A549 (cell line): ENCODE data around the gene EPB41L2. TPM values are rescaled to one million over a fixed set of nuclear protein-coding genes. Genes with fewer than 3 reads are reported as not detected.

Experiments
- ATAC-seq, 2 experiments: fragments of 200-7000 bp in 1 of 2; fragments of >200 bp in 1 of 2; cut with Nextera tagmentation in 1 of 2; cut with Tn5 transposase in 1 of 2; 3 replicates each; pipeline versions ENCODE4 v1.8.0 to v1.9.1; 2018 to 2020; ENCODE audit warnings: mild to moderate bottlenecking in 1 of 2, moderate library complexity in 1 of 2
- CTCF ChIA-PET: fragments of 300-600 bp; sonication (Branson Sonifier 250); formaldehyde crosslinking; extraction: SDS; loops from one replicate; lab custom pipeline; 2021; ENCODE audit warnings: antibody characterized with exemption, inconsistent platforms; lab: Yijun Ruan, JAX
- POLR2A ChIA-PET: fragments of 350-600 bp; formaldehyde crosslinking; extraction: SDS; loops from one replicate; lab custom pipeline; 2021; ENCODE audit warnings: antibody characterized with exemption, inconsistent platforms; lab: Yijun Ruan, JAX
- DNase-seq, 2 experiments: peaks; one replicate each; pipeline versions ENCODE4 v3.0.0 to v3.0.0-alpha.2; 2011 to 2016; ENCODE audit warnings: low read depth in 1 of 2, low spot score in 1 of 2
- FAIRE-seq: peaks from 2 replicates; lab custom pipeline; 2011; peaks lifted over from hg19 to GRCh38; lab: Jason Lieb, UNC
- H3K27ac ChIP-seq, 2 experiments: fragments of >200 bp; sonication (Bioruptor Twin); formaldehyde crosslinking; 3 replicates each; pipeline ENCODE4 v1.5.1; 2016 to 2017
- H3K4me1 ChIP-seq: fragments of >200 bp; sonication (Bioruptor Twin); formaldehyde crosslinking; 3 replicates; pipeline ENCODE4 v1.6.1; 2016
- H3K4me2 ChIP-seq: fragments of >200 bp; sonication (Bioruptor Twin); formaldehyde crosslinking; 3 replicates; pipeline ENCODE4 v1.6.1; 2016
- H3K4me3 ChIP-seq: fragments of >200 bp; sonication (Bioruptor Twin); formaldehyde crosslinking; 3 replicates; pipeline ENCODE4 v1.5.1; 2016
- H3K9me3 ChIP-seq: fragments of >200 bp; sonication (Bioruptor Twin); formaldehyde crosslinking; 3 replicates; pipeline ENCODE4 v1.6.1; 2016
- ATOH8 ChIP-seq: fragments of 250-450 bp; sonication (Bioruptor Pico); IDR thresholded peaks from 2 replicates; pipeline ENCODE4 v1.5.0; 2020; ENCODE audit warnings: low read depth, mild to moderate bottlenecking, moderate library complexity
- CBX2 ChIP-seq: fragments of 200-600 bp; sonication (generic); IDR thresholded peaks from 2 replicates; pipeline ENCODE4 v1.6.1; 2016; ENCODE audit warnings: low read depth, mild to moderate bottlenecking, borderline replicate concordance
- CEBPB ChIP-seq, 2 experiments: fragments of >200 bp in 1 of 2; sonication (Bioruptor Twin) in 1 of 2; formaldehyde crosslinking in 1 of 2; IDR thresholded peaks; 2 replicates each; pipeline ENCODE4 v1.6.1; 2012 to 2016
- EP300 ChIP-seq, 2 experiments: fragments of >200 bp; sonication (Bioruptor Twin); formaldehyde crosslinking; IDR thresholded peaks; 2 replicates in 1 of 2; 3 replicates in 1 of 2; pipeline ENCODE4 v1.6.1; 2016 to 2017
- ESRRA ChIP-seq: fragments of 150-350 bp; IDR thresholded peaks from 2 replicates; pipeline ENCODE4 v1.6.1; 2014; ENCODE audit warnings: mild to moderate bottlenecking, low read length, borderline replicate concordance
- GATA3 ChIP-seq: IDR thresholded peaks from 2 replicates; pipeline ENCODE4 v1.6.1; 2012; ENCODE audit warnings: borderline replicate concordance
- HEYL ChIP-seq: fragments of 250-450 bp; sonication (Bioruptor Pico); IDR thresholded peaks from 2 replicates; pipeline ENCODE4 v1.8.0; 2021; ENCODE audit warnings: mild to moderate bottlenecking, moderate library complexity
- HMGXB4 ChIP-seq: fragments of 250-450 bp; sonication (Bioruptor Pico); IDR thresholded peaks from 2 replicates; pipeline ENCODE4 v1.5.0; 2021; ENCODE audit warnings: mild to moderate bottlenecking, moderate library complexity, borderline replicate concordance
- HOXA7 ChIP-seq: fragments of 250-450 bp; sonication (Bioruptor Pico); IDR thresholded peaks from 2 replicates; pipeline ENCODE4 v1.5.0; 2020; ENCODE audit warnings: mild to moderate bottlenecking, moderate library complexity
- HOXB13 ChIP-seq: fragments of 250-450 bp; sonication (Bioruptor Pico); IDR thresholded peaks from 2 replicates; pipeline ENCODE4 v1.5.0; 2020; ENCODE audit warnings: low read depth, mild to moderate bottlenecking, moderate library complexity
- JUN ChIP-seq, 2 experiments: fragments of >200 bp; sonication (Bioruptor Twin); formaldehyde crosslinking; IDR thresholded peaks; 2 replicates in 1 of 2; 3 replicates in 1 of 2; pipeline ENCODE4 v1.6.1; 2016 to 2017
- KDM5A ChIP-seq: fragments of 200-600 bp; sonication (generic); IDR thresholded peaks from 2 replicates; pipeline ENCODE4 v1.6.1; 2016; ENCODE audit warnings: antibody characterized with exemption, mild to moderate bottlenecking
- MAFK ChIP-seq: fragments of 450-650 bp; IDR thresholded peaks from 2 replicates; pipeline ENCODE4 v1.6.1; 2014; ENCODE audit not compliant: partially characterized antibody
- MAX ChIP-seq: IDR thresholded peaks from 2 replicates; pipeline ENCODE4 v1.6.1; 2012
- MAZ ChIP-seq: fragments of 150-350 bp; IDR thresholded peaks from 2 replicates; pipeline ENCODE4 v1.6.1; 2014; ENCODE audit warnings: antibody characterized with exemption, low read depth, low read length, borderline replicate concordance
- RAD21 ChIP-seq, 2 experiments: fragments of >200 bp in 1 of 2; sonication (Bioruptor Twin) in 1 of 2; formaldehyde crosslinking in 1 of 2; IDR thresholded peaks in 1 of 2; conservative IDR thresholded peaks in 1 of 2; 2 replicates in 1 of 2; 3 replicates in 1 of 2; pipeline ENCODE4 v1.6.1; 2012 to 2018; ENCODE audit warnings: inconsistent platforms in 1 of 2
- RARB ChIP-seq: fragments of 250-450 bp; sonication (Bioruptor Pico); IDR thresholded peaks from 2 replicates; pipeline ENCODE4 v1.8.0; 2021; ENCODE audit warnings: mild to moderate bottlenecking, moderate library complexity
- RCOR1 ChIP-seq: fragments of 150-350 bp; IDR thresholded peaks from 2 replicates; pipeline ENCODE4 v1.6.1; 2014; ENCODE audit warnings: antibody characterized with exemption, low read length, low read depth
- SMC3 ChIP-seq: fragments of >200 bp; sonication (Bioruptor Twin); formaldehyde crosslinking; IDR thresholded peaks from 3 replicates; pipeline ENCODE4 v1.6.1; 2018; ENCODE audit warnings: inconsistent platforms
- SREBF2 ChIP-seq: fragments of 450-650 bp; IDR thresholded peaks from 2 replicates; pipeline ENCODE4 v1.6.1; 2014; ENCODE audit warnings: mild to moderate bottlenecking, moderate library complexity
- USF2 ChIP-seq: fragments of 450-650 bp; IDR thresholded peaks from 2 replicates; pipeline ENCODE4 v1.6.1; 2014; ENCODE audit warnings: antibody characterized with exemption
- WGBS: methylation state at CpG from one replicate; pipeline ENCODE4 v1.1.6; 2017; ENCODE audit errors: missing lambda C conversion rate; 5-methylcytosine and 5-hydroxymethylcytosine counted together
- polyA plus RNA-seq, 4 experiments: library from polyadenylated mRNA; depleted of rRNA in 3 of 4; stranded (reverse); fragments of >200 nt; fragmentation: RNase III in 1 of 4; extraction: RNeasy Plus Mini Kit Qiagen cat#74134 plus additional on column Dnase treatment in 1 of 4; gene quantifications; 2 replicates in 3 of 4; 3 replicates in 1 of 4; pipeline ENCODE4 v1.2.3, GENCODE V29; 2011 to 2017

EPB41L2 gene
- polyA plus RNA-seq, 2 of the 4 experiments (the other 2 are of a cell fraction): 42.9 to 50.3 TPM

GRCh38 chr6:130936933-130937332 is 126.1 kb downstream of the EPB41L2 start:
- FAIRE-seq (no peak), DNase-seq (no peak), ATAC-seq (no peak)
- TF ChIP-seq CBX2: no peak
- TF ChIP-seq ATOH8 (CRISPR knock-in tag): no peak
- POLR2A ChIA-PET: no interaction called here
- Histone ChIP-seq H3K4me3 (no peak overlapping the region), H3K9me3 (no peaks in the 10 kb centered on the region), H3K27ac (no peak overlapping the region), H3K4me1 (peaks cover 49% of the 10 kb centered on the region), H3K4me2 (no peak overlapping the region)
- 96% methylated on average over 5 of the region's 5 CpGs for WGBS
- CTCF ChIA-PET: interaction anchor here (2.3 kb wide), 1 partner anchor 180 kb away, joined by 5 read pairs; no protein-coding TSS in a partner anchor

- ATAC-seq: no peak
- Histone ChIP-seq H3K9me3 (no peaks in the 10 kb centered on the region), H3K27ac (no peak overlapping the region), H3K4me2 (peak overlapping the region; percentile 8; the same call in 1 of the 3 replicates), H3K4me3 (no peak overlapping the region), H3K4me1 (peaks cover 49% of the 10 kb centered on the region)
- FAIRE-seq: no peak
- ChIA-PET POLR2A (no interaction called here), CTCF (interaction anchor here (2.3 kb wide), 1 partner anchor 181 kb away, joined by 5 read pairs; no protein-coding TSS in a partner anchor)
- DNase-seq: no peak
- no peak for TF ChIP-seq CEBPB (IDR thresholded peaks at IDR 0.05)
- TF ChIP-seq USF2: no peak
- TF ChIP-seq GATA3: no peak
- TF ChIP-seq HOXA7: no peak
- TF ChIP-seq JUN (IDR thresholded peaks at IDR 0.05): no peak
- no peak for TF ChIP-seq EP300 (IDR thresholded peaks at IDR 0.05)
- TF ChIP-seq KDM5A: no peak
These were observed 127.1 kb downstream of the EPB41L2 start for GRCh38 chr6:130935978-130936377.

GRCh38 chr6:130934848-130935585 is 128.0 kb downstream of the EPB41L2 start:
- ATAC-seq (no peak), DNase-seq (no peak), FAIRE-seq (no peak)
- H3K4me3 ChIP-seq: no peak overlapping the region
- peaks cover 49% of the 10 kb centered on the region for H3K4me1 ChIP-seq
- H3K9me3 ChIP-seq: no peaks in the 10 kb centered on the region
- peak overlapping the region in 1 of 2 experiments; percentile 25; a peak in 1 of 6 replicates for H3K27ac ChIP-seq
- CTCF ChIA-PET: interaction anchor here (2.3 kb wide), 1 partner anchor 182 kb away, joined by 5 read pairs; no protein-coding TSS in a partner anchor
- POLR2A ChIA-PET: no interaction called here
- peak overlapping the region; percentile 83 for H3K4me2 ChIP-seq
- TF ChIP-seq HEYL (CRISPR knock-in tag) (no peak), SREBF2 (no peak), MAZ (no peak), HMGXB4 (CRISPR knock-in tag) (no peak), SMC3 (no peak), MAFK (no peak)
- TF ChIP-seq, all 56 proteins: peak for 0
- 51% methylated on average over 4 of the region's 4 CpGs for WGBS

- ChIA-PET CTCF (no interaction called here), POLR2A (no interaction called here)
- Histone ChIP-seq H3K27ac (peak overlapping the region; percentile 1 to 70; a peak in 3 of 6 replicates), H3K4me2 (peak overlapping the region; percentile 83), H3K4me3 (no peak overlapping the region), H3K4me1 (peaks cover 52% of the 10 kb centered on the region), H3K9me3 (no peaks in the 10 kb centered on the region)
- FAIRE-seq: no peak
- DNase-seq: peak in 1 of 2 experiments; percentile 40
- peak; percentile 26 for TF ChIP-seq MAFK
- no peak for TF ChIP-seq HEYL (CRISPR knock-in tag)
- TF ChIP-seq MAX: peak; percentile 28; the same call in 1 of the 2 replicates
- peak in 1 of 2 experiments; percentile 9; a peak in 1 of 5 replicates for TF ChIP-seq RAD21 (conservative IDR thresholded peaks at IDR 0.05 in 1 of 2, IDR thresholded peaks at IDR 0.05 in 1 of 2)
- TF ChIP-seq GATA3: peak; percentile 54; the same call in 1 of the 2 replicates
- no peak for TF ChIP-seq EP300 (IDR thresholded peaks at IDR 0.05)
- TF ChIP-seq RCOR1: no peak
- no peak for TF ChIP-seq RARB
- no peak for TF ChIP-seq ESRRA
- no peak for TF ChIP-seq HOXB13 (CRISPR knock-in tag)
- WGBS: under 1% methylated on average over 6 of the region's 6 CpGs
- ATAC-seq: peak; percentile 56 to 89; a peak in 5 of 6 replicates
These were observed 129.3 kb downstream of the EPB41L2 start for GRCh38 chr6:130933712-130934200.
